ENCODE measurements around the gene ALG1L2.
"Not testable (repeated sequence)": the region's sequence is repeated elsewhere in the genome, so short reads cannot be mapped to it uniquely, and the experiment has no call there.

The ALG1L2 gene

GRCh38 chr3:130136337-130136736 is 54.7 kb downstream of the ALG1L2 start:
- DNase-seq, result not testable (repeated sequence)

- not testable (repeated sequence) for DNase-seq
Observed at GRCh38 chr3:130137685-130138084, 56.1 kb downstream of the ALG1L2 start.

GRCh38 chr3:130138992-130139391 is 57.4 kb downstream of the ALG1L2 start:
- not testable (repeated sequence) for DNase-seq

GRCh38 chr3:130140756-130141155 is 59.1 kb downstream of the ALG1L2 start:
- DNase-seq, result not testable (repeated sequence)

GRCh38 chr3:130143648-130144327 is 62.2 kb downstream of the ALG1L2 start:
- DNase-seq, result not testable (repeated sequence)

GRCh38 chr3:130144328-130144650 is 62.7 kb downstream of the ALG1L2 start:
- DNase-seq, result not testable (repeated sequence)

- DNase-seq, result not testable (repeated sequence)
Observed at GRCh38 chr3:130145456-130145855, 63.8 kb downstream of the ALG1L2 start.

- DNase-seq, result not testable (repeated sequence)
Observed at GRCh38 chr3:130146465-130146864, 64.8 kb downstream of the ALG1L2 start.

All from cortex of kidney (tissue), 1 donor.